GM19397 (cell line): Measurements from ENCODE around the gene CYP11A1.

Experiments used
- ATAC-seq: cut with Tn5 transposase; IDR thresholded peaks from one replicate; pipeline ENCODE4 v1.9.1; 2021; ENCODE audit warnings: mild to moderate bottlenecking, moderate library complexity; ENCODE audit not compliant: unreplicated experiment

The CYP11A1 gene

GRCh38 chr15:74350295-74351275 is 16.9 kb downstream of the CYP11A1 start:
- no peak for ATAC-seq

GRCh38 chr15:74349241-74349778 is 18.1 kb downstream of the CYP11A1 start:
- no peak for ATAC-seq

GRCh38 chr15:74347757-74348250 is 19.6 kb downstream of the CYP11A1 start:
- no peak for ATAC-seq

GRCh38 chr15:74345051-74345450 is 22.4 kb downstream of the CYP11A1 start:
- no peak for ATAC-seq

GRCh38 chr15:74343797-74344127 is 23.7 kb downstream of the CYP11A1 start:
- ATAC-seq: no peak

- ATAC-seq: no peak
These were observed 24.2 kb downstream of the CYP11A1 start for GRCh38 chr15:74343127-74343796.

GRCh38 chr15:74340150-74340549 is 27.3 kb downstream of the CYP11A1 start:
- no peak for ATAC-seq

- ATAC-seq: no peak
These were observed 28.1 kb downstream of the CYP11A1 start for GRCh38 chr15:74339371-74339770.

GRCh38 chr15:74338676-74339075 is 28.8 kb downstream of the CYP11A1 start:
- ATAC-seq: no peak

- ATAC-seq: no peak
These were observed 29.7 kb downstream of the CYP11A1 start for GRCh38 chr15:74337607-74338211.

GRCh38 chr15:74337146-74337545 is 30.3 kb downstream of the CYP11A1 start:
- no peak for ATAC-seq

GRCh38 chr15:74336061-74337005 is 31.1 kb downstream of the CYP11A1 start:
- ATAC-seq: no peak

GRCh38 chr15:74335396-74335795 is 32.0 kb downstream of the CYP11A1 start:
- no peak for ATAC-seq

- no peak for ATAC-seq
These were observed 33.3 kb downstream of the CYP11A1 start for GRCh38 chr15:74334127-74334526.

- ATAC-seq: no peak
These were observed 33.8 kb downstream of the CYP11A1 start for GRCh38 chr15:74333662-74334061.

GRCh38 chr15:74333093-74333492 is 34.4 kb downstream of the CYP11A1 start:
- no peak for ATAC-seq

GRCh38 chr15:74332611-74333010 is 34.8 kb downstream of the CYP11A1 start:
- ATAC-seq: no peak

GRCh38 chr15:74332011-74332410 is 35.4 kb downstream of the CYP11A1 start:
- no peak for ATAC-seq

- ATAC-seq: no peak
These were observed 36.5 kb downstream of the CYP11A1 start for GRCh38 chr15:74330861-74331408.
